ENCODE data around the gene INPP5K.
"Not testable (repeated sequence)": the region's sequence is repeated elsewhere in the genome, so short reads cannot be mapped to it uniquely, and the experiment has no call there.

INPP5K gene

GRCh38 chr17:1461198-1461944 is 55.0 kb downstream of the INPP5K start:
- DNase-seq, result no peak

DNA sequence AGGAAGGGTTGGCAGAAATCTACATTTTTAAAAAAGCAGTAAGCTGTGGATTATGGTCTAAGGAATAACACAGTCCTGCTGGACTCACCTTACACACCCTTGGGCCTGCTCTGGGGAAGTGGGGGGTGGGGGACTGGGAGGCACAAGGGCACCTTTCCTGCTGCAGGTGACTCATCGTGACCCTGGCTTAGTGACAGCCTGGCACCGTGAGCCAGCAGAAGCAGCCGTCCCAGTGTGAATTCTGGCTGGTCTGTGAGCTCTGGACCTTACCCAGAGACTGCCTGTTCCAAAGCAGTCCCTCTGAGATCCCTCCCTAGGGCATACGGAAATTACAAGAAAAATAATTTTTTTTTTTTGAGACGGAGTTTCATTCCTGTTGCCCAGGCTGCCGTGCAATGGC is 56.2 kb downstream of the INPP5K start:
- DNase-seq, result no peak

DNA sequence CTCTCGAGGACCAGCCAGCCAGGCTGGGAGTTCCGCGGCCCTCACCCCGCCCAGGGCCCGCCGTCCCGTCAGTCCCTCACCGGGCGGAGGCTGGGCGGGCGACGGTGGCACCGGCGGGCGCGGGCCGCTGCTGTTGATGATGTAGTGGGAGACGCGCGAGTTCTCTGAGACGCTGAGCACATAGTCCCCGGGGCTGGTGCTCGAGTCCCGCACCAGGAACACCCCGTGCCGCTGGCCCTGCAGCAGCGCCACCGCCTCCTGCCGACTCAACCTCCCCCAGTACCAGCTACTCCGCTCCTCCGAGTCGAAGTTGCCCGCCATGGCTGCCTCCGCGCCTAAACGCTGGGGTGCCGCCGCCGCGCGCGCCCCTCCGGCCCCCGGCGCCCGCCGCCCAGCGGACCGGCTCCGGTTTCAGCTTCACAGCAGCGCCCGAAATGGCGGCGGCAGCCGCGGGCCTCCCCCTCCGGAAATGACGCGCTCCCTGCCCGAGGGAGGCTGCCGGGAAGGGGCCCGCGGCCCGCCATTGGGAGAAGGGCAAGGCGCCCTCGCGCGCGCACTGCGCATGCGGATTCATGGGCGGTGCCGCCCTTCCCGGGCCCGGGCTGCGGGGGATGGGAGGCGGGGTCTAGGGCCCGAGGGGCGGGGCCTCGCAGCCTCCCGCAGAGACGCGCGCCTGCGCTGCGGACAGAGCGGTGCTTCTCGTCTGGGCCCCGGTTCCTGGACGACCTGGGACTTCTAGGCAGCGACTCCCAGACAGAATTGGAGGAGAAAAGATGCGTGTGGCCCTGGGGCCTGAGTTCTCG is 60.4 kb downstream of the INPP5K start, which contains the start of gene CRK:
TSS of gene CRK (minus strand) at position 436 of the 803 bp plus-strand sequence. CDS start at position 321, 115 bp downstream.
- peak; percentile 98 to 99 for DNase-seq

DNA sequence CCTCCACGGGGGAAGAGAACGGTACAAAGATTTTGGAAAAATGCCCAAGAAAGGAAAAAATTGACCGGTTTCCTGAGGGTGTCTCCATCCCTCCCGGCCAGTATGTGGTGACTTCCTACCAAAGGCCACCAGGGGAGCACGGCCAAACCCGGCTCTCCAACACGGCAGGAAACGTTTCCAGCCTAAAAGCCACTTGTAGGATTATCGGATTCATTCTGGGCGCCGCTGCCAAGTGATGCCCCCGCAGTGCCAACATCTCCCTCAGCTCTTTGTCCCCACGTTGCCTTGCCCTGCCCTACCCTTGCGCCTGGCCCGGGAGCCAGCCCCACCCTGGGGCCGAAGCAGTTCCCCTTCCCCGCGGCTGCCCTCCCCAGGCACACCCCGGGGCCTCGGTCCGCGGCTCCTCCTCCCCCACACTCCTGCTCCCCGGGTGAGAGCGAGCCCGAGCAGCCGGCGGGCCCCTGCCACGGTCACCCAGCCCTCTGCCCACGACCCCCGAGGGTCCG is 61.1 kb downstream of the INPP5K start:
- DNase-seq, result peak; percentile 48 to 50

DNA sequence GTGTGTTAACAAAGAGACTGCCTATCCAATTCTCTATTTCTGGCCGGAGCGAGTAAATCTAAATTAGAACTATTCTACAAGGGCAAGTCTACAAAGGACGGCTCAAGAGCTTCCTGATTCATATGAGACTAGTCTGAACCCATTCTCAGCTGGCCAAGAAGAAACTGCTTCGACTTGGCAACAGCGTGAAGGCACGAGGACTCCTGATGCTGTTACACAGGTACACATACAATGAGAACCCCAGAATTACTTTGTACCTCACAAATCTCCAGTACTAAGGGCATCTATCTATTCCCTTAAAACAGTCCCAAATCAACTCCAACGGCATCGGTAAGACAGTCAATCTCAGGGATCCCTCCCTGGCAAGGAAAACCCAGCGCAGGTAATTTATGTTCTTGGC is 61.9 kb downstream of the INPP5K start:
- DNase-seq, result no peak

DNA sequence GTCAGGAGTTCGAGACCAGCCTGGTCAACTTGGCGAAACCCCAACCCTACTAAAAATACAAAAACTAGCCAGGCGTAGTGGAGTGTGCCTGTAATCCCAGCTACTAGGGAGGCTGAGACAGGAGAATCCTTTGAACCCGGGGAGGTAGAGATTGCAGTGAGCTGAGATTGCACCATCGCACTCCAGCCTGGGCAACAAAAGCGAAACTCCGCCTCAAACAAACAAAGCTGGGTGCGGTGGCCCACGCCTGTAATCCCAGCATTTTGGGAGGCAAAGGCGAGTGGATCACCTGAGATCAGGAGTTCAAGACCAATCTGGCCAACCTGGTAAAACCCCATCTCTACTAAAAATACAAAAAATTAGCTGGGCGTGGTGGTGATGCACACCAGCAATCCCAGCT is 62.7 kb downstream of the INPP5K start:
- not testable (repeated sequence) for DNase-seq

- DNase-seq, result no peak
These were observed 63.6 kb downstream of the INPP5K start for GRCh38 chr17:1452836-1453235.

DNA sequence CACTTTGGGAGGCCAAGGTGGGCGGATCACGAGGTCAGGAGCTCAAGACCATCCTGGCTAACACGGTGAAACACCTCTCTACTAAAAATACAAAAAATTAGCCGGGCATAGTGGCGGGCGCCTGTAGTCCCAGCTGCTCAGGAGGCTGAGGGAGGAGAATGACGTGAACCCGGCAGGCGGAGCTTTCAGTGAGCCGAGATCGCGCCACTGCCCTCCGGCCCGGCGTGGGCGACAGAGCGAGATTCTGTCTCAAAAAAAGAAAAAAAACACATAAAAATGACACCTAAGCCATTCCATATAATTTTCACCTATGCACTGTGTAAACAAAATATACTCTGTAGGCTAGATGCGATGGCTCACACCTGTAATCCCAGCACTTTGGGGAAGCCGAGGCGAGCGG is 66.2 kb downstream of the INPP5K start:
- not testable (repeated sequence) for DNase-seq

DNA sequence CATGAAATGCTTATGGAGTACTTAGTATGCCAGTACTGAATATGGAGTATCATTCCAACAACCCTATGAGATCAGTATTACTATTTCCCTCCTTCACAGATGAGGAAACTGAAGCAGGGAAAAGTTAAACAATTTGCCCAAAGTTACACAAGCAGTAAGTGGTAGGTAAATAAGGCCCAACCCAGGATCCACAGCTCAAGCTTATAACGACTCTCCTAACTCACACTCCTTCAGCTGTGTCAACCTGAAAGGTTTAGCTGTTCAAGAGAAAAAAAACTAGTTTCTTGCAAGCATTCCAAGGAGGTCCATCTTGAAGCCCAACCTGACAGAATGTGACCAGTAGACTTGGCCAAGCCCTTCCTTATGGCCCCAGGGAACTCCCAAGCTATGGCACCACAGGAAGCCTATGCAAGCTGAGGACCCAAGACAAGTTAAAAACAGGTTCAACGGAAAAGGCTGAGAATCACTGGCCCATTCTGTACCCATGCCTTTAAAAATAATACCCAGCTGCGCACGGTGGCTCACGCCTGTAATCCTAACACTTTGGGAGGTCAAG is 66.9 kb downstream of the INPP5K start:
- no peak for DNase-seq

GRCh38 chr17:1447052-1447451 is 69.4 kb downstream of the INPP5K start:
- DNase-seq, result no peak

GRCh38 chr17:1446201-1446600 is 70.2 kb downstream of the INPP5K start:
- no peak for DNase-seq

DNA sequence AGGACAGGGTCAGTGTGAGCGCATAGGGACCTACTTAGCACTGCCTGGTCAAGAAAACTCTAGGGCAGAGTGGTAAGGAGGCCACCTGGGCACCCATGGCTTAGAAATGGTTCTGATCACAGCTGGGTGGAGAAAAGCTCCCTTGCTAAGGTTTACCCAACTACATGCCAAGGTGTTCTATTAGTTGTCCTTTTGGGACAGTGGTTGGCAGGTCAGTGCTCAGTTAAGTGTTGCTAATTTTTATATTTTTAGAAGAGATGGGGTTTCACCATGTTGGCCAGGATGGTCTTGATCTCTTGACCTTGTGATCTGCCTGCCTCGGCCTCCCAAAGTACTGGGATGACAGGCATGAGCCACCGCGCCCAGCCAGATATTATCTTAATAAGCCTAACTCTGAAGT is 70.7 kb downstream of the INPP5K start:
- DNase-seq, result not testable (repeated sequence)

Measured in stimulated activated CD4-positive, alpha-beta T cell treated with anti-CD3 and anti-CD28 coated beads, Interleukin-2, amount 100 ng/mL, for 24 hours (primary cell).